Ectodermal cell (in vitro differentiated cells): ENCODE data around the gene CEACAM4.

Experiments
- H3K27ac ChIP-seq: 2 replicates; pipeline ENCODE4 v1.7.0; 2013; ENCODE audit warnings: mild to moderate bottlenecking, low read depth, low read length; ENCODE audit not compliant: insufficient read depth, poor library complexity, severe bottlenecking
- H3K27me3 ChIP-seq: 2 replicates; pipeline ENCODE4 v1.7.0; 2013; ENCODE audit warnings: mild to moderate bottlenecking, low read length; ENCODE audit not compliant: insufficient read depth, control insufficient read depth, poor library complexity, severe bottlenecking
- H3K36me3 ChIP-seq: one replicate; pipeline ENCODE4 v1.7.0; 2013; ENCODE audit warnings: low read length; ENCODE audit not compliant: control insufficient read depth, insufficient read depth
- H3K4me1 ChIP-seq: one replicate; pipeline ENCODE4 v1.7.0; 2013; ENCODE audit warnings: low read length; ENCODE audit not compliant: control insufficient read depth, insufficient read depth
- H3K4me3 ChIP-seq: 2 replicates; pipeline ENCODE4 v1.7.0; 2013; ENCODE audit warnings: low read depth, low read length, control low read depth; ENCODE audit not compliant: insufficient read depth
- H3K9me3 ChIP-seq: 2 replicates; pipeline ENCODE4 v1.7.0; 2013; ENCODE audit warnings: mild to moderate bottlenecking, low read length, moderate library complexity; ENCODE audit not compliant: control insufficient read depth
- WGBS, 2 experiments: methylation state at CpG; one replicate each; pipeline ENCODE4 v1.1.7; 2013; ENCODE audit warnings: missing lambda C conversion rate in 2 of 2; 5-methylcytosine and 5-hydroxymethylcytosine counted together

Gene CEACAM4

GRCh38 chr19:41570639-41571112 is 56.2 kb downstream of the CEACAM4 start:
- Histone ChIP-seq H3K9me3 (no peaks in the 10 kb centered on the region), H3K36me3 (no peaks in the 10 kb centered on the region), H3K4me3 (no peak overlapping the region), H3K27ac (no peak overlapping the region), H3K27me3 (peaks cover 59% of the 10 kb centered on the region), H3K4me1 (no peaks in the 10 kb centered on the region)
- 2 to 4% methylated on average over 7 of the region's 7 CpGs for WGBS, 2 experiments

- Histone ChIP-seq H3K9me3 (no peaks in the 10 kb centered on the region), H3K36me3 (no peaks in the 10 kb centered on the region), H3K27ac (no peak overlapping the region), H3K27me3 (peaks cover 64% of the 10 kb centered on the region), H3K4me3 (no peak overlapping the region), H3K4me1 (peaks cover under 1% of the 10 kb centered on the region)
- 54 to 66% methylated on average over 3 of the region's 3 CpGs for WGBS, 2 experiments
Observed at GRCh38 chr19:41570179-41570578, 56.7 kb downstream of the CEACAM4 start.

- Histone ChIP-seq H3K27ac (no peak overlapping the region), H3K4me1 (peaks cover 6% of the 10 kb centered on the region), H3K9me3 (no peaks in the 10 kb centered on the region), H3K36me3 (no peaks in the 10 kb centered on the region), H3K4me3 (no peak overlapping the region), H3K27me3 (peaks cover 70% of the 10 kb centered on the region)
- 64 to 65% methylated on average over 11 of the region's 11 CpGs for WGBS, 2 experiments
Observed at GRCh38 chr19:41569481-41570150, 57.3 kb downstream of the CEACAM4 start.
